ENCODE data around the gene ANO6.

Gene ANO6

GRCh38 chr12:45284096-45284901 is 68.4 kb downstream of the ANO6 start:
- FAIRE-seq = no peak

- FAIRE-seq = no peak
These were observed 69.8 kb downstream of the ANO6 start for GRCh38 chr12:45285717-45286116.

- FAIRE-seq = no peak
These were observed 70.7 kb downstream of the ANO6 start for GRCh38 chr12:45286621-45287020.

GRCh38 chr12:45289245-45290215 is 73.6 kb downstream of the ANO6 start:
- no peak for FAIRE-seq

GRCh38 chr12:45290216-45290605 is 74.3 kb downstream of the ANO6 start:
- FAIRE-seq = no peak

- FAIRE-seq = no peak
These were observed 75.6 kb downstream of the ANO6 start for GRCh38 chr12:45291518-45291917.

- no peak for FAIRE-seq
These were observed 76.7 kb downstream of the ANO6 start for GRCh38 chr12:45292486-45293195.

GRCh38 chr12:45294906-45295305 is 79.0 kb downstream of the ANO6 start:
- FAIRE-seq = no peak

GRCh38 chr12:45296046-45296586 is 80.2 kb downstream of the ANO6 start:
- FAIRE-seq = no peak

GRCh38 chr12:45298047-45298446 is 82.2 kb downstream of the ANO6 start:
- no peak for FAIRE-seq

- no peak for FAIRE-seq
These were observed 83.1 kb downstream of the ANO6 start for GRCh38 chr12:45298721-45299692.

- no peak for FAIRE-seq
These were observed 86.9 kb downstream of the ANO6 start for GRCh38 chr12:45302621-45303369.

GRCh38 chr12:45303945-45304344 is 88.0 kb downstream of the ANO6 start:
- no peak for FAIRE-seq

GRCh38 chr12:45304514-45305178 is 88.8 kb downstream of the ANO6 start:
- FAIRE-seq = no peak

GRCh38 chr12:45305907-45306306 is 90.0 kb downstream of the ANO6 start:
- peak; percentile 29 for FAIRE-seq

GRCh38 chr12:45309836-45310626 is 94.1 kb downstream of the ANO6 start:
- no peak for FAIRE-seq

- no peak for FAIRE-seq
These were observed 94.7 kb downstream of the ANO6 start for GRCh38 chr12:45310627-45310968.

- FAIRE-seq = no peak
These were observed 96.1 kb downstream of the ANO6 start for GRCh38 chr12:45312012-45312411.

- no peak for FAIRE-seq
These were observed 98.9 kb downstream of the ANO6 start for GRCh38 chr12:45314770-45315169.

All from endometrium (tissue), 2 donors.